ENCODE results near the gene KRT83.
A peak's percentile ranks its signal among the peaks of the same experiment; 100 is the strongest.
"Not testable (repeated sequence)": the region's sequence is repeated elsewhere in the genome, so short reads cannot be mapped to it uniquely, and the experiment has no call there.

Gene KRT83

GRCh38 chr12:52319097-52319496 lies 2.1 kb downstream of the KRT83 start:
- no peak for DNase-seq (ENCODE audit: low read depth)
- peak; percentile 45; the same call in 1 of the 2 replicates for TF ChIP-seq CTCF (IDR thresholded peaks at IDR 0.05; ENCODE audit: control insufficient read depth, extremely low read depth, insufficient read depth)

GRCh38 chr12:52318241-52318990 lies 2.8 kb downstream of the KRT83 start:
- no peak for TF ChIP-seq CTCF (IDR thresholded peaks at IDR 0.05; ENCODE audit: control insufficient read depth, extremely low read depth, insufficient read depth)
- no peak for DNase-seq (ENCODE audit: low read depth)
- no peak overlapping the region for H3K4me3 ChIP-seq (ENCODE audit: low read depth, low read length)

More at GRCh38 chr12:52319097-52319496, 2.1 kb downstream of the KRT83 start:
- no peak overlapping the region for H3K4me3 ChIP-seq (ENCODE audit: low read depth, low read length)

DNA sequence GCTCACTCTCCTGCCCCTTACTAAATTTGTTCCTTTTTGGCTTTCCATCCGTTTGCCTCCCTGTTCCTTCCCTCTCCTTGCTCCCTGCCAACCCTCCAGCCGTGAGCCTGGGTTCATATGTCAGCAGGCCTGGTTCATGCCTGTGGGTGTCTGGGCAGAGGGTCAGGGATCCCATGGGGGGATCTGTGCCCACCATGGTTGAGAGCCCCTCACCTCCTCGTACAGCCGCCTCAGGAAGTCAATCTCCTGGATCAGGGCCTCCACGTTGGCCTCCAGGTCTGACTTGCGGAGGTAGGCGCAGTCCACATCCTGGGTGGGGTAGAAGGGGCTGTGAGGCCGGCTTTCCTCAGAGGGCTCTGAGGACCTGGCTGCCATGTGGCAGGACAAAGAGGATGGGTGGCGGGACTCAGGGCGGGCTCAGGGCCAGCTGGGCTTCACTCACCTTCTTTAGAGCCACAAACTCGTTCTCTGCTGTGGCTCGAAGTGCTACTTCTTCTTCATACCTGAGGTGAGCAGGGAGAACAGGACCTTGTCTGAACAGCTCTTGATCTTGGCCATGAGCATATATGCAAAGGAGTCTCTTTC lies 3.6 kb downstream of the KRT83 start:
- no peak overlapping the region for H3K4me3 ChIP-seq (ENCODE audit: low read depth, low read length)
- TF ChIP-seq CTCF (IDR thresholded peaks at IDR 0.05; ENCODE audit: control insufficient read depth, extremely low read depth, insufficient read depth): no peak
- DNase-seq (ENCODE audit: low read depth): no peak

GRCh38 chr12:52316701-52317100 lies 4.5 kb downstream of the KRT83 start:
- no peak for DNase-seq (ENCODE audit: low read depth)
- TF ChIP-seq CTCF (IDR thresholded peaks at IDR 0.05; ENCODE audit: control insufficient read depth, extremely low read depth, insufficient read depth): no peak
- H3K4me3 ChIP-seq (ENCODE audit: low read depth, low read length): no peak overlapping the region

DNA sequence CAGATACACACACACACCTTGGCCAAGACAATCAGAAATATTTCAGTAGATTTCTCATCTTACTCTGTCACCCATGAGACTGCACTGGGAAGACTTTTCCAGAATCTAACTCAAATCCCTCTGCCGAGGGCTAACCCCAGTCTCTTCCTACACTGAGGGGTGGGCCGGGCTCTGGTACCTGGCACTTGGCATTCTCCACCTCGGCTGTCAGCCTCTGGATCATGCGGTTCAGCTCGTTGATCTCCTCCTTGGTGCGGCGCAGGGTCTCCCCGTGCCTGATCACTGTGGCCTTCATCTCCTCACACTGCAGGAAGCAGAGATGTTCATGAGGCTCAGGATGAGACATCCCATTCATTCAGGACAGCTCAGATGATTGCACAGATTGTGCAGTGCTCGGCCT lies 4.9 kb downstream of the KRT83 start:
- no peak overlapping the region for H3K4me3 ChIP-seq (ENCODE audit: low read depth, low read length)
- TF ChIP-seq CTCF (IDR thresholded peaks at IDR 0.05; ENCODE audit: control insufficient read depth, extremely low read depth, insufficient read depth): no peak
- DNase-seq (ENCODE audit: low read depth): no peak

GRCh38 chr12:52315721-52316120 lies 5.5 kb downstream of the KRT83 start:
- 0 out of 2 replicates have a peak, but pooled peaks have one; percentile 0 for TF ChIP-seq CTCF (IDR thresholded peaks at IDR 0.05; ENCODE audit: control insufficient read depth, extremely low read depth, insufficient read depth)
- H3K4me3 ChIP-seq (ENCODE audit: low read depth, low read length); DNase-seq (ENCODE audit: low read depth): not testable (repeated sequence)
